ENCODE measurements around the gene ZMYND8.
"Not testable (repeated sequence)": the region's sequence is repeated elsewhere in the genome, so short reads cannot be mapped to it uniquely, and the experiment has no call there.

Gene ZMYND8

DNA sequence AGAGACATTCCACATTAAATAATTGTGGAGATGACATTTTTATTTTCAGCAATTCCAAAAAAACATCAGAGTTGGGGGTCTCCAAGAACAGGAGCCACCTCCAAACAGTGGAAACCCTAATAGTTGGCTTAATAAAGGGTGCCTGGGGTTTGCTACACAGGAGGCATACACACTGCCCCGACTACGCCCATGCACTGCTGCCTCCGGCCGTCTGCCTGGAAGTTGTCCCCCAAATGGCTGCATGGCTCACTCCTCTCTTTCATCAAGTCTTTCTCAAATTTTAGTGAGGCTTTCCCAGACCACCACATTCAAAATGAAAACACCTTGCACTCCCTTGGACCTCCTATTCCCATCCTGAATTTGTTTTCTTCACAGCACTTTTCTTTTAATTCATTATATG is 58.8 kb downstream of the ZMYND8 start:
- Histone ChIP-seq H3K36me3 (ENCODE audit: control insufficient read depth in 1 of 2, insufficient read depth in 2 of 2, low read length in 2 of 2) (peaks cover 21 to 61% of the 10 kb centered on the region in 2 donors), H3K27ac (ENCODE audit: low read depth, low read length) (no peak overlapping the region), H3K9me3 (ENCODE audit: control insufficient read depth in 1 of 2, low read length in 2 of 2) (no peaks in the 10 kb centered on the region), H3K9ac (ENCODE audit: low read depth in 1 of 2, low read length in 2 of 2) (no peak overlapping the region), H3K4me1 (ENCODE audit: control insufficient read depth in 1 of 2, insufficient read depth in 2 of 2, low read length in 2 of 2) (no peaks in the 10 kb centered on the region), H3K27me3 (ENCODE audit: control insufficient read depth in 1 of 2, insufficient read depth in 2 of 2, low read length in 2 of 2) (no peaks in the 10 kb centered on the region), H3K4me3 (ENCODE audit: low read depth in 1 of 2, low read length in 2 of 2) (no peak overlapping the region)

GRCh38 chr20:47296950-47297349 is 59.5 kb downstream of the ZMYND8 start:
- Histone ChIP-seq H3K9me3 (ENCODE audit: control insufficient read depth in 1 of 2, low read length in 2 of 2) (no peaks in the 10 kb centered on the region), H3K36me3 (ENCODE audit: control insufficient read depth in 1 of 2, insufficient read depth in 2 of 2, low read length in 2 of 2) (peaks cover 18 to 61% of the 10 kb centered on the region in 2 donors), H3K27ac (ENCODE audit: low read depth, low read length) (no peak overlapping the region), H3K27me3 (ENCODE audit: control insufficient read depth in 1 of 2, insufficient read depth in 2 of 2, low read length in 2 of 2) (no peaks in the 10 kb centered on the region), H3K9ac (ENCODE audit: low read depth in 1 of 2, low read length in 2 of 2) (no peak overlapping the region), H3K4me3 (ENCODE audit: low read depth in 1 of 2, low read length in 2 of 2) (no peak overlapping the region), H3K4me1 (ENCODE audit: control insufficient read depth in 1 of 2, insufficient read depth in 2 of 2, low read length in 2 of 2) (no peaks in the 10 kb centered on the region)

- no peaks in the 10 kb centered on the region for H3K4me1 ChIP-seq (ENCODE audit: control insufficient read depth in 1 of 2, insufficient read depth in 2 of 2, low read length in 2 of 2)
- no peaks in the 10 kb centered on the region for H3K9me3 ChIP-seq (ENCODE audit: control insufficient read depth in 1 of 2, low read length in 2 of 2)
- no peak overlapping the region for H3K27ac ChIP-seq (ENCODE audit: low read depth, low read length)
- no peak overlapping the region for H3K9ac ChIP-seq (ENCODE audit: low read depth in 1 of 2, low read length in 2 of 2)
- H3K4me3 ChIP-seq (ENCODE audit: low read depth in 1 of 2, low read length in 2 of 2): no peak overlapping the region
- no peaks in the 10 kb centered on the region for H3K27me3 ChIP-seq (ENCODE audit: control insufficient read depth in 1 of 2, insufficient read depth in 2 of 2, low read length in 2 of 2)
- H3K36me3 ChIP-seq (ENCODE audit: control insufficient read depth in 1 of 2, insufficient read depth in 2 of 2, low read length in 2 of 2): peaks cover 28 to 65% of the 10 kb centered on the region in 2 donors
Observed at GRCh38 chr20:47295921-47296426, 60.5 kb downstream of the ZMYND8 start.

GRCh38 chr20:47295129-47295813 is 61.2 kb downstream of the ZMYND8 start:
- Histone ChIP-seq H3K27me3 (ENCODE audit: control insufficient read depth in 1 of 2, insufficient read depth in 2 of 2, low read length in 2 of 2) (no peaks in the 10 kb centered on the region), H3K27ac (ENCODE audit: low read depth, low read length) (no peak overlapping the region), H3K4me1 (ENCODE audit: control insufficient read depth in 1 of 2, insufficient read depth in 2 of 2, low read length in 2 of 2) (no peaks in the 10 kb centered on the region), H3K4me3 (ENCODE audit: low read depth in 1 of 2, low read length in 2 of 2) (no peak overlapping the region), H3K9me3 (ENCODE audit: control insufficient read depth in 1 of 2, low read length in 2 of 2) (no peaks in the 10 kb centered on the region), H3K36me3 (ENCODE audit: control insufficient read depth in 1 of 2, insufficient read depth in 2 of 2, low read length in 2 of 2) (peaks cover 29 to 68% of the 10 kb centered on the region in 2 donors), H3K9ac (ENCODE audit: low read depth in 1 of 2, low read length in 2 of 2) (no peak overlapping the region)

DNA sequence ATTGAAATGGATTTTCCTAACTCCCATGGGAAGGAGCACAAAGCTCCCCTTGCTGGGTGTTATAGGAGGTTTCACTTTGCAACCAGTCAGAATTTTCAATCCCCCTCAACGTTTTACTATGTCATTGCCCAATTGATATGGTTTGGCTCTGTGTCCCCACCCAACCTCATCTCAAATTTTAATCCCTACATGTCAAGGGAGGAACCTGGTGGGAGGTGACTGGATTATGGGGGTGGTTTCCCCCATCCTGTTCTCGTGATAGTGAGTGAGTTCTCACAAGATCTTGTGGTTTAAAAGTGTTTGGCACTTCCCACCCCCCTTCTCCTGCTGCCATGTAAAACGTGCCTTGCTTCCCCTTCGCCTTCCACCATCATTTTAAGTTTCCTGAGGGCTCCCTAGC is 62.9 kb downstream of the ZMYND8 start:
- H3K27ac ChIP-seq (ENCODE audit: low read depth, low read length): no peak overlapping the region
- H3K4me3 ChIP-seq (ENCODE audit: low read depth in 1 of 2, low read length in 2 of 2): no peak overlapping the region
- no peaks in the 10 kb centered on the region for H3K4me1 ChIP-seq (ENCODE audit: control insufficient read depth in 1 of 2, insufficient read depth in 2 of 2, low read length in 2 of 2)
- H3K9me3 ChIP-seq (ENCODE audit: control insufficient read depth in 1 of 2, low read length in 2 of 2): no peaks in the 10 kb centered on the region
- H3K36me3 ChIP-seq (ENCODE audit: control insufficient read depth in 1 of 2, insufficient read depth in 2 of 2, low read length in 2 of 2): peaks cover 33 to 80% of the 10 kb centered on the region in 2 donors
- no peaks in the 10 kb centered on the region for H3K27me3 ChIP-seq (ENCODE audit: control insufficient read depth in 1 of 2, insufficient read depth in 2 of 2, low read length in 2 of 2)
- no peak overlapping the region for H3K9ac ChIP-seq (ENCODE audit: low read depth in 1 of 2, low read length in 2 of 2)

GRCh38 chr20:47292581-47292980 is 63.9 kb downstream of the ZMYND8 start:
- Histone ChIP-seq H3K4me1 (ENCODE audit: control insufficient read depth in 1 of 2, insufficient read depth in 2 of 2, low read length in 2 of 2) (no peaks in the 10 kb centered on the region), H3K36me3 (ENCODE audit: control insufficient read depth in 1 of 2, insufficient read depth in 2 of 2, low read length in 2 of 2) (peaks cover 27 to 79% of the 10 kb centered on the region in 2 donors), H3K4me3 (ENCODE audit: low read depth in 1 of 2, low read length in 2 of 2) (no peak overlapping the region), H3K27me3 (ENCODE audit: control insufficient read depth in 1 of 2, insufficient read depth in 2 of 2, low read length in 2 of 2) (no peaks in the 10 kb centered on the region), H3K9me3 (ENCODE audit: control insufficient read depth in 1 of 2, low read length in 2 of 2) (no peaks in the 10 kb centered on the region), H3K9ac (ENCODE audit: low read depth in 1 of 2, low read length in 2 of 2) (no peak overlapping the region), H3K27ac (ENCODE audit: low read depth, low read length) (no peak overlapping the region)

- Histone ChIP-seq H3K27ac (ENCODE audit: low read depth, low read length) (no peak overlapping the region), H3K4me1 (ENCODE audit: control insufficient read depth in 1 of 2, insufficient read depth in 2 of 2, low read length in 2 of 2) (no peaks in the 10 kb centered on the region), H3K9ac (ENCODE audit: low read depth in 1 of 2, low read length in 2 of 2) (no peak overlapping the region), H3K27me3 (ENCODE audit: control insufficient read depth in 1 of 2, insufficient read depth in 2 of 2, low read length in 2 of 2) (no peaks in the 10 kb centered on the region), H3K36me3 (ENCODE audit: control insufficient read depth in 1 of 2, insufficient read depth in 2 of 2, low read length in 2 of 2) (peaks cover 28 to 77% of the 10 kb centered on the region in 2 donors), H3K9me3 (ENCODE audit: control insufficient read depth in 1 of 2, low read length in 2 of 2) (no peaks in the 10 kb centered on the region), H3K4me3 (ENCODE audit: low read depth in 1 of 2, low read length in 2 of 2) (no peak overlapping the region)
Observed at GRCh38 chr20:47290666-47291430, 65.7 kb downstream of the ZMYND8 start.

GRCh38 chr20:47290008-47290407 is 66.5 kb downstream of the ZMYND8 start:
- H3K27me3 ChIP-seq (ENCODE audit: control insufficient read depth in 1 of 2, insufficient read depth in 2 of 2, low read length in 2 of 2): no peaks in the 10 kb centered on the region
- H3K4me1 ChIP-seq (ENCODE audit: control insufficient read depth in 1 of 2, insufficient read depth in 2 of 2, low read length in 2 of 2): no peaks in the 10 kb centered on the region
- peaks cover 29 to 69% of the 10 kb centered on the region in 2 donors for H3K36me3 ChIP-seq (ENCODE audit: control insufficient read depth in 1 of 2, insufficient read depth in 2 of 2, low read length in 2 of 2)
- H3K4me3 ChIP-seq (ENCODE audit: low read depth in 1 of 2, low read length in 2 of 2): no peak overlapping the region
- no peak overlapping the region for H3K9ac ChIP-seq (ENCODE audit: low read depth in 1 of 2, low read length in 2 of 2)
- H3K27ac ChIP-seq (ENCODE audit: low read depth, low read length): no peak overlapping the region
- H3K9me3 ChIP-seq (ENCODE audit: control insufficient read depth in 1 of 2, low read length in 2 of 2): no peaks in the 10 kb centered on the region

GRCh38 chr20:47289096-47289495 is 67.4 kb downstream of the ZMYND8 start:
- H3K4me3 ChIP-seq (ENCODE audit: low read depth in 1 of 2, low read length in 2 of 2): no peak overlapping the region
- H3K4me1 ChIP-seq (ENCODE audit: control insufficient read depth in 1 of 2, insufficient read depth in 2 of 2, low read length in 2 of 2): no peaks in the 10 kb centered on the region
- peaks cover 33 to 66% of the 10 kb centered on the region in 2 donors for H3K36me3 ChIP-seq (ENCODE audit: control insufficient read depth in 1 of 2, insufficient read depth in 2 of 2, low read length in 2 of 2)
- H3K9ac ChIP-seq (ENCODE audit: low read depth in 1 of 2, low read length in 2 of 2): no peak overlapping the region
- H3K27ac ChIP-seq (ENCODE audit: low read depth, low read length): no peak overlapping the region
- H3K27me3 ChIP-seq (ENCODE audit: control insufficient read depth in 1 of 2, insufficient read depth in 2 of 2, low read length in 2 of 2): no peaks in the 10 kb centered on the region
- H3K9me3 ChIP-seq (ENCODE audit: control insufficient read depth in 1 of 2, low read length in 2 of 2): no peaks in the 10 kb centered on the region

- H3K4me1 ChIP-seq (ENCODE audit: control insufficient read depth in 1 of 2, insufficient read depth in 2 of 2, low read length in 2 of 2); H3K9me3 ChIP-seq (ENCODE audit: control insufficient read depth in 1 of 2, low read length in 2 of 2); H3K27me3 ChIP-seq (ENCODE audit: control insufficient read depth in 1 of 2, insufficient read depth in 2 of 2, low read length in 2 of 2); H3K9ac ChIP-seq (ENCODE audit: low read depth in 1 of 2, low read length in 2 of 2); H3K27ac ChIP-seq (ENCODE audit: low read depth, low read length); H3K4me3 ChIP-seq (ENCODE audit: low read depth in 1 of 2, low read length in 2 of 2): not testable (repeated sequence)
- peaks cover 33 to 67% of the 10 kb centered on the region in 2 donors for H3K36me3 ChIP-seq (ENCODE audit: control insufficient read depth in 1 of 2, insufficient read depth in 2 of 2, low read length in 2 of 2)
Observed at GRCh38 chr20:47288530-47288929, 68.0 kb downstream of the ZMYND8 start.
